Frontal cortex (tissue), 4 donors: ENCODE data around the gene PRKCQ. TPM values are rescaled to one million over a fixed set of nuclear protein-coding genes. Genes with fewer than 3 reads are reported as not detected.
"Not testable (repeated sequence)": the region's sequence is repeated elsewhere in the genome, so short reads cannot be mapped to it uniquely, and the experiment has no call there.

Source experiments
- DNase-seq, 2 donors: peaks; one replicate each; pipeline ENCODE4 v3.0.0; 2012; ENCODE audit warnings: low spot score in 2 of 2
- FAIRE-seq: peaks from 2 replicates; lab custom pipeline; 2012; peaks lifted over from hg19 to GRCh38; lab: Jason Lieb, UNC
- total RNA-seq: library from RNA; depleted of rRNA; stranded (reverse); fragments of >200 nt; gene quantifications from one replicate; pipeline ENCODE4 v1.2.3, GENCODE V29; 2014
- donor health status: control.
- donor health status: control.
- donor health status: control.

The PRKCQ gene
- total RNA-seq, 1 donor from 2014 or later: 2.0 TPM

DNA sequence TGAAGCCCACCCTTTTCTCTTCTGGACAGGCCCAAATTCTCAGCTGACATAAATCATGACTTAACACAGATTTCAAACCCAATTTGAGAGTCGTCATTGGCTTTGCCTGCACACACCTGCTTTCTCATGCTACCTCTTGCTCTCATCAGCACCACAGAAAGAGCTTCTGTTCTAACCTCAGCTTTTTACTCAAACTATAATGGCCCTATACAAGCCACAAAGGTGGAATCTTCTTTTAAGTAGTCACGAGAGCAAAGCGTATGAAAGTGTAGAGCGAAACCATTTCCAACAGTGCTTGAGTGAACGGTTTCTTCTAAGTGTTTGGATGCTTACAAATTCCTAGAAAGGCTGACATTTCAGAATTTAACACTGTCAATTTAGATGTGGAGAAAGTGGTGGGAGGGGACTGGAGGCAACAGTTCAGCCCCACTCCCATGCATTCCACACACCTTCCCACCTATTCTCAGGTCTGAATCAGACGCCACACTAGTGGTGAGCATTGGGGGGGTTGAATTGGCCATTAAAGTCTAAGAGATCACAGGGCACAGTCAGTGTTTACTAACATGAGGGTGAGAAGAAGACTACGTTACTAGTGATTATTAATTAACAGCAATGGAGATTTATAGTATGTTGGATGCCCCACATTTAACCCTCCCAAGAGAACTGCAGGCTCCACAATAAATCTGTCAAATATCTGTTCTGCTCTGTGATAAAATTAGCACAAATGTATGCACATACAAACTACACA, 114.0 kb downstream of the PRKCQ start:
- DNase-seq (no peak), FAIRE-seq (no peak)

DNA sequence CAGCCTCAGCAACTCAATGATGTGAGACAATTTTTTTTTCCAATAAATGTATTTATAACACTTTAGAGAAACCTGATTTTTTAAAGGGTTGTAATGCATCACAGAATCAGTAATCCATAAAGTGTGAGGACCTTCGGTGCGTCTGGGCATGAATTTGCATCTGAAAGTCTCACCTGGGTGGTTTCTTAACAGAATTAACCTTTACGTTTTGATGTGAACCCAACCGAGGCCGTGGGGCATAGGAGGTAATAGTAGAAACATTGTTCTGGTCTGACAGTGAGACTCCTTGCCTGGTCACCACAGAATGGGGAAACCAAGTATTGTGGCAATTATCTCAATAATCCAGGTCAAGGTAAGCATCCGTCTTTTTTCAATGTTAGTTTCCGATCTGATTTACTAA, 114.6 kb downstream of the PRKCQ start:
- FAIRE-seq: no peak
- DNase-seq: no peak

DNA sequence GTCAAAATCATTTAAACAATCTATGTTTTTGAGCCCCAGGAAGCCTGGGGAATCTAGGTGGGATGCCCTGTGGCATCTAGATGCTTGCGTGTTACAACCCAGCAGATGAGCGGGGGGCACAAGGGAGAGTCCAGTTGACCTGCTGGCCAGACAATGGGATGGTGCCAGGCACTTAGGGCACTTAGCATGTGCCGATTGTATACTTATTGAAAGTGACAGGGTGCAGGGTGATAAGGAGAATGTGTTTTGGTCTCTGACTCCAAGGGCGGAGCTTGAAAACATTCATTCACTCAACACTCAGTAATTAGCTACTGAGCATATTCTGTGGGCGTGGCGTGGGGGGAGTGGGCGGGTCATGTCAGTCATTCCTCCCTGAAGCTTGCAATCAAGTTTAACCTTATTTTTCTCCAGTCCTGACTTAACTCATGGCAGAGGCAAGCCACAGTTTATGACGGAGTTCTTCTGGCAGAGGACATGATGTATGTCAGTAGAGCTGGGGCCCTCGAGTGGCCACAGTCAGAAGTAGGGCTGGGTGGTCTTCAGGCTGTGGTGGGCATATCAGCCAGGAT, 115.1 kb downstream of the PRKCQ start:
- FAIRE-seq (no peak), DNase-seq (no peak)

DNA sequence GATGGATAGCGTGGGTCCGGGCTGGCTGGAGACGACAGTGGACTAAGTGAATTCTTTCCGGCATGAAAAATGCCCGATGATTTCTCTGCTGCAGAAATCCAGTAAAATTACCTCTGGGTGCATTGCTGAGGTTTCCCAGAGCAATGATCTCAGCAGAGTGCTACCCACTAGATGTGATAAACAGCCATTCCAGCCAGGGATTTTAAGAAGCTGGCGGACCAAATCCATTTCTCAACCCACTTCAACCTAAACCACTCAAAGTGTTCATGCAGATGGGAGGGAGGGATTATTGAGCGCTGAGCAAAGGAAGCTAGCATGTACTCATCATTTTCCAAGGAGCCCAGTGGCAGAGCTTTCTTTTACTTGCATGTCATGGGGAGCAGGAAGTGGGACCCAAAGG, 116.7 kb downstream of the PRKCQ start:
- DNase-seq (no peak), FAIRE-seq (no peak)

DNA sequence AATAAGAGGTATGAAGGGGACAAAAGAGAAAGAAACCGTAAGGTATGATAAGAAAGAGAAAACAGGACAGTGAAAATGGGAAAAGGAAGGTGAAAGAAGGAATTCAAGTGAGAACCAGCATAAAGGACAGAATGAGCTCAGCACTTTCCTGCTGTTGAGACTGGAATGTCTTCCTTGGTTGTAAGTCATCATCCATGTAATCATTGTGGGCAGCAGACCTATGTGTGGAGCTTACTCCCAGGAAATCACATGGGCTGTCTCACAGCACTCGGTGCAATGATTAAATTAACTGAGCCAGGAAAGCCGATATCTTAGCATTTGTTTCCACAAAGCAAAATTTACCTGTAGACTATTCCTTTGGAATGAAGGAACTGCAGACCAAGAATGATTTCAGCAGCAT, 118.1 kb downstream of the PRKCQ start:
- no peak for FAIRE-seq
- no peak for DNase-seq

DNA sequence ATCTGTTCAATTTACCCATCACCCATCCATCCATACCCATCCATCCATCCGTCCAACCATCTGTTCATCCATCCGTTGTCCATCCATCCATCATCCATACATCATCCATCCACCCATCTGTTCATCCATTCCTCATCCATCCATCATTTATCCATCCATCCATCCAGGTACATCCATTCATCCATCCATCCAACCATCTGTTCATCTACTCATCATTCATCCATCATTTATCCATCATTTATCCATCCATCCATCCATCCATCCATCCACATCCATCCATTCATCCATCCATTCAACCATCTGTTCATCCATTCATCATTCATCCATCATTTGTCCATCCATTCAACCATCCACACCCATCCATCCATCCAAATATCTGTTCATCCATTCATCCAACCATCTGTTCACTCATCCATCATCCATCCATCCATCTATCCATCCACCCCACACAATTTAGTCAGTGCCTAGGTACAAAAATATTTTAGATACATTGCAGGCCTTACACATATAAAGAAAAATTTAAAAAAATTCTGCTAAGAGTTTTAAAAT, 119.1 kb downstream of the PRKCQ start:
- DNase-seq (no peak), FAIRE-seq (no peak)

DNA sequence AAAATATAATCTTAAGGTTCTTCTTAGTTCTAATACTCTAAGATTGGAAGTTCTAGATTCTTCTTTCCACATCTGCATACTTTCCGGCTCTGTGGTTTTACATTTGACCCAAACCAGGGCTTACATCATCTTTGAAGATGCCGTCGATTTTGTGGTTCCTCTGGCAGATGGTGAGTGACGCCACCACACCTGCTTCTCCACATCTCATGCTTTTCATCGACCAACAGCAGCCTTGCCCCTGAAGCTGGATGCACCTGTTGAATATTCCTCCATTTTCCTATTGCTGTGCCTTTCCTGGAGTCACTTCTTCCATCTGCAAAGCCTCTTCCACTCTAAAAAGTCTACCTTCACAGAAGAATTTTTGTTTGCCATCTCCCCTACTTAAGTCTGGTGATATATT, 121.3 kb downstream of the PRKCQ start:
- FAIRE-seq: no peak
- DNase-seq: no peak

DNA sequence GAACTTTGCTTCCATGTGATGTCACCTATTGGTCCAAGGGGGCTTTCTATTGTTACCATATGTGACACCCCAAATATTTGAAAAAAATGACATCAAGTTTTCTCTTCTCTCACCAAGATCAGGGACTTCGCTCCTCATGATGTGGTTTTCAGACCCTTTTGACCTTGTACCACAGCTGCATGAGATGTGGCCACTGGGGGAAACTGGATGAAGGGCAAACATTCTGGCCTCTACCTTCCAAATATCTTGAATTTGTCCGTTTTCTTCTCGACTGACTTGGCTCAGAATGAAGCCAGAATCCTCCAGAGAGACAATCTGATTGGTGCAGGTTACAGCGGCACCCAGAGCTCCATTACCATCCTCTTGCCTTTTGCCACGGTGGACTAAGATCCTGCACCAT, 122.7 kb downstream of the PRKCQ start:
- no peak for DNase-seq
- no peak for FAIRE-seq

DNA sequence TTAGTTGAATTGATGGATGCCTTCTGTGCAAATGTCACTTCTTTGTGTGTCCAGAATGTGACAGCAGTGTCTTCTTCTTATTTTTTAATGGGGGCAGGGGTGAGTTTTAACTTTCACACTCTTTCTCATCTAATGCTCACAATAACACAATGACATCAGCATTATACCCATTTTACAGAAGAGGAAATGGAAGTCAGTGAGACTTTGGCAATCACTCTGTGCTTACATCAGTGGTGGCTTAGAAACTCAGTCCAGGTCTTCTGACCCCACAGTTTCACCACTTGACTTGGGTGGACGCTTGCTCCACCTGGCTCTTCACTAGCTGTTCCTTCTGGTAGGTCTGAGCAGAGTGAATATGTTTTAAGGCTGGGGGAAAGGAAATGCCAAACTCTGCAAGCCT, 124.0 kb downstream of the PRKCQ start:
- DNase-seq (no peak), FAIRE-seq (no peak)

DNA sequence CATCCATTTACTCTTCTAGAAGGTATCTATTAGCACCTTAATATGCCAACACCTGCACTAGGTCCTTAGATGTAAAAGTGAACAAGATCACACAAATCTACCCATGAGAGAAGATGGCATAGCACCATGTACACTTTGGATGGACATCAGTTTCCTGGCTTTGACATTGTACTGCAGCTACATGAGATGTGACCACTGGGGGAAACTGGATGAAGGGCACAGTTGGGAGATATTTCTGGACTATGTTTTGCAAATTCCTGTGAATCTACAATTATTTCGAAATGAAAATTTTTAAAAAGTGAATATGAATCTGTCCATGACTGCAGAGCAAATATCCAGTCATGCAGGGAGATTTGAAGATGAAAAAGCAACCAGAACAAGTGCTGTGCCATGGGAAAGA, 124.5 kb downstream of the PRKCQ start:
- DNase-seq (no peak), FAIRE-seq (no peak)

DNA sequence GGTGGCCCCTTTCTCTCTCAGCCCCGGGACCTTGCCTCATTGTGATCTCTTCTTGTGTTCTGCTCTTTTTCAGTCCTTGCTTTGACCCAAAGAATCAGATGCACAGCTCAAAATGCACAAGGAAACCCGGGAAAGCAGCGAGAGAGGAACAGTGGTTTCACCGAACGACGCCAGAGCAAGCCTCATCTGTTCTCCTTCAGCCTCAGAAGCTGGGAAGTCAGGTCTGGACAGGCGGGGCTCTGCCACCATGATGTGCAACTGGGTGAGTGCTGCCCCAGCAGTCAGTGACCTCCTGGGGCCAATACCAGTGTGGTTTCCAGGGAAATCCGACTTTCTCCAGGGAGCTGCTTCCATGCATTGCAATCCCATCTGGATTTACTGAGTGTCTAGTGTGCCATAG, 133.4 kb downstream of the PRKCQ start:
- DNase-seq (no peak), FAIRE-seq (no peak)

DNA sequence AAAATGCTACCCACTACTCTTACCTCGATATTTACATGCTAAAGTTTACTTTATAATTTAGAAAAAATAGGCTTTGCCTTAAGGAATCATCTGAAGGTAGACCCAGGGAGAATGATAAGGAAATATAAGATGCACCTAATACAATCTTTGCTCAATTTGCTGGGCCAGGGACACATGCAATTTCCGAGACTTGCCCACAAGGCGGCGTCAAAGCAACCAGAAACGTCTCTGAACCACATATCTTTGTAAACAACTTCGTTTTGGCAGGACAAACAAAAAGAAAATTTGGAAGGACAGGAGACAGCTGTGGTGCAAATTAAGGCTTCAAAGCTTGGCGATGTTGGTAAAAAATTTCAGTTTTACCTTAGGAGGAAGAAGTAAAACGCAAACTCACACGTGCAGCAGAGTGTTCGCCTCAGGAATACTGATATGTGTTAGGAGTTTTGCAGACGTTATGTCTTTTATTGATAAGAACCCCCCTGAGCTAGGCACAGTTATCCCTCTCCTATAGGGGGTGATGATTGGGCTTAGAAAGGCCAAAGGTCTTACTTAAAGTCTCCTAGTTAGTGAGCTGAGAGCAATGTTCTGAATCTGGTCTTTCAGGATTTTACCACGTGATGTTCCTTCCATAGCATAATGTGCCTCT, 134.3 kb downstream of the PRKCQ start:
- DNase-seq: peak; percentile 20 to 38
- peak; percentile 52 for FAIRE-seq

DNA sequence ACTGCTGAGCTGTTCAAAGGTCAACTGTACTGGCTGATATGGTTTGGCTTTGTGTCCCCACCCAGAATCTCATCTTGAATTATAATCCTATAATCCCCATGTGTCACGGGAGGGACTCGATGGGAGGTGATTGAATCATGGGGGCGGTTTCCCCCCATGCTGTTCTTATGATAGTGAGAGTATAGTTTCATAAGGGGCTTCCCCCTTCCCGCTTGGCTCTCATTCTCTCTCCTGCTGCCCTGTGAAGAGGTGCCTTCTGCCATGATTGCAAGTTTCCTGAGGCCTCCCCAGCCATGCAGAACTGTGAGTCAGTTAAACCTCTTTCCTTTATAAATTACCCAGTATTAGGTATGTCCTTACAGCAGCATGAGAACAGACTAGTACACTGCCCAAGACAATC, 140.2 kb downstream of the PRKCQ start:
- not testable (repeated sequence) for FAIRE-seq, DNase-seq

DNA sequence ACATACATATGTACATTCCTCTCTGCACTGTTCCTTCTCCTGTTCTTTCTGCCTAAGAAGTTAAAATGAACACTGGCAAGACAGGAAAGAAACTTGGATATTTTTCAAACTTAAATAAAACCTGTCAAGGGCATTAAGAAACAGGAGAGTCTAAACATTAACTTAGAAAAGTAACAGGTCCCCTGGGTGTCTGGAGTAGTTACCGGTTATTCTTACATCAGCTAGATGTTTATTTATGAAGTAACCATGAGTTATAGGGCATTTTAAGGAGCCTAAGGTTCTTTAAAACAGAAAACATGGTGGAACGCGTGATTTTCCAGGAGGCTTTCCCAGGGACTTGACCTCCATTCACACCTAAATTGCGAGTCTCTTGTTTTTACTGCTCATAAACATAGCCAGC, 148.2 kb downstream of the PRKCQ start:
- FAIRE-seq (no peak), DNase-seq (no peak)

DNA sequence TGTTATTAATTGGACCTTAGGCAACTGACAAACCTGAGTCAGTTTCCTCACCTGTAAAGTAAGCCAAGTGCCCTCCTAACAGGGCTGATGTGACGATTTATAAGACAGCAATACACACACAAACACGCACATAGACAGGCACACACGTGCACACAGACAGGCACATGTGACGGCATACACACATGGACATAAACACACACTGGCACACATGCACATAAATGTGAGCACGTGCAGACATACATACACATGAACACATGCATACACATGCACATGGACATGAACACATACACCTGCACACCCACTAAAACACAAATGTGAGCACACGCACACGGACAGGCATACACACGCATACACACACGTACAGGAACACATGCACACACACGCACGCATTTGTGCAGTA, 148.9 kb downstream of the PRKCQ start:
- FAIRE-seq (no peak), DNase-seq (no peak)

DNA sequence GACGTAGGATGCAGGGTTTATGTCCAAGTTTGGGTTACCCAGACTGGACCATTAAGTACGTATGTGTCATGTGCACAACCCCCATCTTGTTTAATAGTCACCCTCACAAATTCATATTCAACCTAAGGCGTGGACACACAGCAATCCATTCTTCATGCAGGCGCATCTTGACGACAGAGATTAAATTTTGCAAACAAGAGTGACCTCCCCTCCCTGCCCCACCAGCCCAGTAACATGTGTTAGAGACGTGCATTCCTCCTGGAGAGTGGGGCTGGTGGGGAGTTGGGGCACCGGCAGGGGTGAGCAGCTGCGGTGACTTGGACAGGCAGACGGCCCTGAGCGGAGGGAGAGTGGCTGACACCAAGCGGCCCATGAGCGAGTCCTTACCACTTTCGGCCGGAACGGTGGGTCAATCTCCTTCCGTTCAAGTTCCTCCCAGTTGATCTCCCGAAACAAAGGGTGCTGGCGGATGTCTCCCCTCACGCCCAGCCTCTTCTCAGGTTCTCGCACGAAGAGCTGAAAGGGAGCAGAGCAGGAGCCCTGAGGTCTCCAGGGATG, 149.6 kb downstream of the PRKCQ start:
- no peak for FAIRE-seq
- no peak for DNase-seq

DNA sequence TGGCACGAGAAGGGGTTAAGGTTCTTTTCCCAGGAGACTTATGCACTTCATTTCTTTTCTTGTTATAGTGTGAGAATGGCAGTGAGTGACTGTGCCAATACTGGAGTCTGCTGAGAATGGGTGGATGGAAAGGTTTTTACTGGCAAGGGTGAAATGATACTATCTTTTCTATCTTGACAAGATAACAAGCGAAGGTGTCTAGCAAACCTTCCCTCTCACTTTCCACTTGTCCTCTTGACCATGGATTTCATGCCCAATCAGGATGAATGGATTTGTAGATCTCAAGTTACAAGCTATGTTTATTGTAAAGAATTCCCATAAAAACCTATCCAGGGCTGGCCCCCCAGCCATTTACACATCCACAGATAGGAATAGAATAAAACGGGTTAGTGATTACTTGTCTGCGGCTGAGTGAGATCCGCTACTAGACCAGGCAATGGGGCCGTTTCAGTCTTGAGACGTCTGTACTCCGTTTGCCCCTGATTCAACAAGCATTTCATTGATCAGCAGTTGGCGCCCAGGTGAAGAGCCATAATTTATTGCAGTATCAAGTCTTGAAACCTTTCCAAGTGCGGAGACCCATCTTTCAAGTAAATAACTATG, 152.6 kb downstream of the PRKCQ start:
- DNase-seq: no peak
- no peak for FAIRE-seq

DNA sequence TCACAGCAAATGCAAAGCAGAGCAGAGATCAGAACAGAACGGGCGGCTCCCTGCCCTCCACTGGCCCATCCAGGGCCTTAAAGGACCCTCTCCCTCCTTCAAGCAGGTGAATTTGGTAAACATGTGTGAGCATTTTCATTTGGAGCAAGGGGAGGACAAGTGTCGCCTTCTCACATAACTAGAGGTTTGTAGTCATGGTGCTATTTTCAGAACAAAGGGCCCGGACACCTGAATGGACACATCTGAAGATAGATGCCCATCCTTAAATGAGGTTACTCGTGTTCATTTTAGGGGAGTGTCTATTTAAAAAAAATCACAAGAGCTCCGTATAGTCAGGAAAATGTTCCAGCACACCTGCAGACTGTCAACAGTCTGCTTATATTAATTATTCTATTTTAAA, 153.8 kb downstream of the PRKCQ start:
- DNase-seq (no peak), FAIRE-seq (no peak)

DNA sequence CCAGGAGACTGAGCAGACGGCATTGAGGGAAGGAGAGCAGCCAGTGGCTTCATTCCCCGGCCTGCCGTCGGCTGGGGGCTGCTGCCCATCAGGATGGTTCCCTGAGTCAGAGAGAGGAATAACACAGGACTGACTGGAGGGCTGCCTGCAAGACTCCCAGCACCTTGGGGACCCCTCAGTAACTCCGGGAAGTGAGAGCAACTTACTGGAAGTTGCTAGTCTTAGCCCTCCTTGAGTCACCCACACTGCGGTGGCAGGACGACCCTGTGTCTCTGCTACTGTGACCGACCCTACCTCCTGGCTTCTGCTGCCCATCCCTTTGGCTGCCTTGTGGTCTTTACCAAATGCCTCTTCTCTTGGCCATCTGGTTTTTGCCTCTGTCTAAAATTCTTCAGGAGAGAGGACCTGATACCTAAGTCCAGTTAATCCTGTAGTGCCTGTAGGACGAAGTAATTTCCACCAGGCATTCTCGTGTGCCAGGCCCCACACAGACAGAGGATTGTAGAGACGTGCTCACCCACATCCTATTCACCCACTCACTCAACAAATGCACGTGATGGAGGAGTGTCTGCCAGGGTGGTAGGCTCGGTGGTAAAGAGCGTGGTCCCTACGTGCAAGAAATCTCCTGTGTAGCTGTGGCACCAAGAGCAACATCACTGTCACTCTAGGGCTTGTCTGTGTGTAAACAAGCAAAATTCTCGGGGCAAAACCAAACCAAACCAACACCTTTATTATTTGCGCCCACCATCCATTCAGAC, 156.5 kb downstream of the PRKCQ start:
- FAIRE-seq (no peak), DNase-seq (no peak)

DNA sequence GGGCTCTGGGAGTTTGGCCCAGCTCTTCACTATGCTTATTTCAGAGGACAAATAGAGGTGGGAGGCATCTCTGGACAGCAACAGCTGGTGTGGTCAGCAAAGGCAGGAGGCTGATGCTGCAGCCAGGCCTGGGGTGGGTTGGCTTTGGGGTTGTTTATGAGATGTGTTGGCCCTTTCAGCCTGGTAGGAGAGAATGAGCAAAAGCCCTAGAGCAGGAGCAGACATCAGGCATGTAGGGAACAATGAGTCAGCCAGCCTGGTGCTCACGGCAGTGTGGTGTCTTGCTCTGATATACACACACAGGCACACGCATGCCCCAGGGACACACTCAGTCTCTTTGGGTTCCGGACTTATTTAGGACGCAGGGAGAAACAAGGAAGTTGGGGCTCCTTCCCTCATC, 157.1 kb downstream of the PRKCQ start:
- no peak for FAIRE-seq
- no peak for DNase-seq
